ENCODE measurements around the gene IGFBP2.

Gene IGFBP2

GRCh38 chr2:216698293-216698692 is 65.1 kb downstream of the IGFBP2 start:
- TF ChIP-seq ZNF274 (IDR thresholded peaks at IDR 0.05; ENCODE audit: low read depth, low read length) (no peak), SUZ12 (IDR thresholded peaks at IDR 0.05; ENCODE audit: extremely low read depth, insufficient read depth, insufficient read length) (no peak), YY1 (IDR thresholded peaks at IDR 0.05; ENCODE audit: insufficient read depth, insufficient read length) (no peak)
- Histone ChIP-seq H3K27me3 (ENCODE audit: insufficient read depth, insufficient read length) (peaks cover 23% of the 10 kb centered on the region), H3K4me1 (ENCODE audit: insufficient read depth, insufficient read length) (peaks cover 7% of the 10 kb centered on the region), H3K9ac (ENCODE audit: insufficient read length, low read depth) (no peak overlapping the region), H3K4me3 (ENCODE audit: insufficient read length, low read depth) (no peak overlapping the region), H3K9me3 (ENCODE audit: insufficient read depth, low read length) (no peaks in the 10 kb centered on the region), H3K36me3 (ENCODE audit: insufficient read depth, insufficient read length, low read length) (no peaks in the 10 kb centered on the region)
- no peak for DNase-seq (ENCODE audit: low read depth, low spot score)

- Histone ChIP-seq H3K4me1 (ENCODE audit: insufficient read depth, insufficient read length) (peaks cover 5% of the 10 kb centered on the region), H3K9ac (ENCODE audit: insufficient read length, low read depth) (no peak overlapping the region), H3K9me3 (ENCODE audit: insufficient read depth, low read length) (no peaks in the 10 kb centered on the region), H3K36me3 (ENCODE audit: insufficient read depth, insufficient read length, low read length) (no peaks in the 10 kb centered on the region), H3K27me3 (ENCODE audit: insufficient read depth, insufficient read length) (peaks cover 19% of the 10 kb centered on the region), H3K4me3 (ENCODE audit: insufficient read length, low read depth) (no peak overlapping the region)
- TF ChIP-seq ZNF274 (IDR thresholded peaks at IDR 0.05; ENCODE audit: low read depth, low read length) (no peak), YY1 (IDR thresholded peaks at IDR 0.05; ENCODE audit: insufficient read depth, insufficient read length) (no peak), SUZ12 (IDR thresholded peaks at IDR 0.05; ENCODE audit: extremely low read depth, insufficient read depth, insufficient read length) (no peak)
- no peak for DNase-seq (ENCODE audit: low read depth, low spot score)
These were observed 65.7 kb downstream of the IGFBP2 start for GRCh38 chr2:216698895-216699294.

- Histone ChIP-seq H3K27me3 (ENCODE audit: insufficient read depth, insufficient read length) (peaks cover 8% of the 10 kb centered on the region), H3K9ac (ENCODE audit: insufficient read length, low read depth) (no peak overlapping the region), H3K4me3 (ENCODE audit: insufficient read length, low read depth) (no peak overlapping the region), H3K4me1 (ENCODE audit: insufficient read depth, insufficient read length) (peaks cover 2% of the 10 kb centered on the region), H3K36me3 (ENCODE audit: insufficient read depth, insufficient read length, low read length) (no peaks in the 10 kb centered on the region), H3K9me3 (ENCODE audit: insufficient read depth, low read length) (no peaks in the 10 kb centered on the region)
- DNase-seq (ENCODE audit: low read depth, low spot score), result no peak
- TF ChIP-seq ZNF274 (IDR thresholded peaks at IDR 0.05; ENCODE audit: low read depth, low read length), result no peak
- no peak for TF ChIP-seq YY1 (IDR thresholded peaks at IDR 0.05; ENCODE audit: insufficient read depth, insufficient read length)
- no peak for TF ChIP-seq SUZ12 (IDR thresholded peaks at IDR 0.05; ENCODE audit: extremely low read depth, insufficient read depth, insufficient read length)
These were observed 66.9 kb downstream of the IGFBP2 start for GRCh38 chr2:216700088-216700567.

GRCh38 chr2:216700781-216701180 is 67.6 kb downstream of the IGFBP2 start:
- TF ChIP-seq YY1 (IDR thresholded peaks at IDR 0.05; ENCODE audit: insufficient read depth, insufficient read length) (no peak), SUZ12 (IDR thresholded peaks at IDR 0.05; ENCODE audit: extremely low read depth, insufficient read depth, insufficient read length) (no peak), ZNF274 (IDR thresholded peaks at IDR 0.05; ENCODE audit: low read depth, low read length) (no peak)
- no peak overlapping the region for H3K9ac ChIP-seq (ENCODE audit: insufficient read length, low read depth)
- H3K36me3 ChIP-seq (ENCODE audit: insufficient read depth, insufficient read length, low read length), result no peaks in the 10 kb centered on the region
- DNase-seq (ENCODE audit: low read depth, low spot score), result no peak
- peaks cover 2% of the 10 kb centered on the region for H3K4me1 ChIP-seq (ENCODE audit: insufficient read depth, insufficient read length)
- H3K9me3 ChIP-seq (ENCODE audit: insufficient read depth, low read length), result no peaks in the 10 kb centered on the region
- H3K27me3 ChIP-seq (ENCODE audit: insufficient read depth, insufficient read length), result peaks cover 8% of the 10 kb centered on the region
- H3K4me3 ChIP-seq (ENCODE audit: insufficient read length, low read depth), result no peak overlapping the region

GRCh38 chr2:216701544-216701943 is 68.3 kb downstream of the IGFBP2 start:
- peaks cover 8% of the 10 kb centered on the region for H3K27me3 ChIP-seq (ENCODE audit: insufficient read depth, insufficient read length)
- no peaks in the 10 kb centered on the region for H3K9me3 ChIP-seq (ENCODE audit: insufficient read depth, low read length)
- no peak overlapping the region for H3K9ac ChIP-seq (ENCODE audit: insufficient read length, low read depth)
- no peak for TF ChIP-seq SUZ12 (IDR thresholded peaks at IDR 0.05; ENCODE audit: extremely low read depth, insufficient read depth, insufficient read length)
- no peak for TF ChIP-seq ZNF274 (IDR thresholded peaks at IDR 0.05; ENCODE audit: low read depth, low read length)
- no peak for TF ChIP-seq YY1 (IDR thresholded peaks at IDR 0.05; ENCODE audit: insufficient read depth, insufficient read length)
- H3K4me3 ChIP-seq (ENCODE audit: insufficient read length, low read depth), result no peak overlapping the region
- no peak for DNase-seq (ENCODE audit: low read depth, low spot score)
- H3K4me1 ChIP-seq (ENCODE audit: insufficient read depth, insufficient read length), result peaks cover 2% of the 10 kb centered on the region
- H3K36me3 ChIP-seq (ENCODE audit: insufficient read depth, insufficient read length, low read length), result no peaks in the 10 kb centered on the region

GRCh38 chr2:216702756-216703155 is 69.5 kb downstream of the IGFBP2 start:
- TF ChIP-seq ZNF274 (IDR thresholded peaks at IDR 0.05; ENCODE audit: low read depth, low read length) (no peak), YY1 (IDR thresholded peaks at IDR 0.05; ENCODE audit: insufficient read depth, insufficient read length) (no peak), SUZ12 (IDR thresholded peaks at IDR 0.05; ENCODE audit: extremely low read depth, insufficient read depth, insufficient read length) (no peak)
- Histone ChIP-seq H3K9me3 (ENCODE audit: insufficient read depth, low read length) (no peaks in the 10 kb centered on the region), H3K4me1 (ENCODE audit: insufficient read depth, insufficient read length) (peaks cover 2% of the 10 kb centered on the region), H3K36me3 (ENCODE audit: insufficient read depth, insufficient read length, low read length) (no peaks in the 10 kb centered on the region), H3K9ac (ENCODE audit: insufficient read length, low read depth) (no peak overlapping the region), H3K4me3 (ENCODE audit: insufficient read length, low read depth) (no peak overlapping the region), H3K27me3 (ENCODE audit: insufficient read depth, insufficient read length) (peaks cover 8% of the 10 kb centered on the region)
- no peak for DNase-seq (ENCODE audit: low read depth, low spot score)

GRCh38 chr2:216710551-216711301 is 77.5 kb downstream of the IGFBP2 start:
- Histone ChIP-seq H3K9me3 (ENCODE audit: insufficient read depth, low read length) (peaks cover 5% of the 10 kb centered on the region; the same call in 1 of the 2 replicates), H3K4me3 (ENCODE audit: insufficient read length, low read depth) (no peak overlapping the region), H3K9ac (ENCODE audit: insufficient read length, low read depth) (no peak overlapping the region), H3K36me3 (ENCODE audit: insufficient read depth, insufficient read length, low read length) (no peaks in the 10 kb centered on the region), H3K4me1 (ENCODE audit: insufficient read depth, insufficient read length) (no peaks in the 10 kb centered on the region), H3K27me3 (ENCODE audit: insufficient read depth, insufficient read length) (no peaks in the 10 kb centered on the region)
- no peak for TF ChIP-seq SUZ12 (IDR thresholded peaks at IDR 0.05; ENCODE audit: extremely low read depth, insufficient read depth, insufficient read length)
- no peak for TF ChIP-seq ZNF274 (IDR thresholded peaks at IDR 0.05; ENCODE audit: low read depth, low read length)
- TF ChIP-seq YY1 (IDR thresholded peaks at IDR 0.05; ENCODE audit: insufficient read depth, insufficient read length), result no peak
- no peak for DNase-seq (ENCODE audit: low read depth, low spot score)
